GM18873 (cell line): ENCODE data around the gene KLC3.
"Not testable (repeated sequence)": the region's sequence is repeated elsewhere in the genome, so short reads cannot be mapped to it uniquely, and the experiment has no call there.

Experiments used
- ATAC-seq: cut with Tn5 transposase; IDR thresholded peaks from one replicate; pipeline ENCODE4 v1.9.1; 2021; ENCODE audit warnings: mild to moderate bottlenecking, moderate library complexity, moderate number of reproducible peaks; ENCODE audit not compliant: unreplicated experiment, low FRiP score

Gene KLC3

GRCh38 chr19:45340232-45340898 lies at the start of gene KLC3:
KLC3 (plus strand) TSS chr19:45340750; CDS start chr19:45345542, 4,792 bp downstream.
- no peak for ATAC-seq

GRCh38 chr19:45291834-45292233 lies 48.7 kb upstream of the KLC3 start:
- no peak for ATAC-seq

- no peak for ATAC-seq
These were observed 46.9 kb upstream of the KLC3 start for GRCh38 chr19:45293682-45294081.

GRCh38 chr19:45294291-45295029 lies 46.1 kb upstream of the KLC3 start:
- ATAC-seq: no peak

GRCh38 chr19:45295873-45296272 lies 44.7 kb upstream of the KLC3 start:
- no peak for ATAC-seq

GRCh38 chr19:45296355-45296754 lies 44.2 kb upstream of the KLC3 start:
- no peak for ATAC-seq

- no peak for ATAC-seq
These were observed 42.9 kb upstream of the KLC3 start for GRCh38 chr19:45297674-45298073.

- ATAC-seq: no peak
These were observed 42.3 kb upstream of the KLC3 start for GRCh38 chr19:45298264-45298663.

- no peak for ATAC-seq
These were observed 40.8 kb upstream of the KLC3 start for GRCh38 chr19:45299719-45300118.

- no peak for ATAC-seq
These were observed 38.1 kb upstream of the KLC3 start for GRCh38 chr19:45302416-45302815.

- ATAC-seq: no peak
These were observed 37.1 kb upstream of the KLC3 start for GRCh38 chr19:45303269-45304060.

GRCh38 chr19:45304141-45304926 lies 36.2 kb upstream of the KLC3 start:
- no peak for ATAC-seq

GRCh38 chr19:45305007-45305406 lies 35.5 kb upstream of the KLC3 start:
- no peak for ATAC-seq

- ATAC-seq: no peak
These were observed 35.1 kb upstream of the KLC3 start for GRCh38 chr19:45305421-45305820.

GRCh38 chr19:45306040-45306439 lies 34.5 kb upstream of the KLC3 start:
- no peak for ATAC-seq

- ATAC-seq: no peak
These were observed 34.0 kb upstream of the KLC3 start for GRCh38 chr19:45306518-45307027.

GRCh38 chr19:45307361-45307760 lies 33.2 kb upstream of the KLC3 start:
- ATAC-seq: no peak

GRCh38 chr19:45309322-45309721 lies 31.2 kb upstream of the KLC3 start:
- not testable (repeated sequence) for ATAC-seq

- no peak for ATAC-seq
These were observed 28.9 kb upstream of the KLC3 start for GRCh38 chr19:45311621-45312020.

- not testable (repeated sequence) for ATAC-seq
These were observed 28.3 kb upstream of the KLC3 start for GRCh38 chr19:45312285-45312684.
